H1 (cell line): ENCODE data around the gene URM1. TPM values are rescaled to one million over a fixed set of nuclear protein-coding genes. Genes with fewer than 3 reads are reported as not detected.

Experiments used
- CTCF ChIA-PET: fragments of 300-600 bp; sonication (Branson Sonifier 250); formaldehyde crosslinking; loops from one replicate; lab custom pipeline; 2021; ENCODE audit not compliant: partially characterized antibody; lab: Charles Lee
- POLR2A ChIA-PET: fragments of 300-600 bp; sonication (Branson Sonifier 250); formaldehyde crosslinking; loops from one replicate; lab custom pipeline; 2021; ENCODE audit warnings: inconsistent platforms; ENCODE audit not compliant: partially characterized antibody; lab: Charles Lee
- DNase-seq, 2 experiments: peaks; one replicate each; pipeline versions ENCODE4 v3.0.0 to v3.0.0-alpha.2; 2010 to 2022; ENCODE audit warnings: low spot score in 2 of 2, low read depth in 1 of 2, mixed read lengths in 1 of 2
- FAIRE-seq: peaks from 2 replicates; lab custom pipeline; 2011; peaks lifted over from hg19 to GRCh38; lab: Jason Lieb, UNC
- H2AFZ ChIP-seq: 2 replicates; pipeline ENCODE4 v1.8.1; 2012; ENCODE audit warnings: low read length, inconsistent platforms
- H2AK5ac ChIP-seq: 2 replicates; pipeline ENCODE4 v1.6.1; 2013; ENCODE audit warnings: low read depth, low read length
- H2BK120ac ChIP-seq: replicated peaks from 2 replicates; pipeline ENCODE3; 2013; ENCODE audit warnings: low read depth, low read length, inconsistent platforms
- H2BK12ac ChIP-seq: 2 replicates; pipeline ENCODE4 v1.6.1; 2013; ENCODE audit warnings: low read depth, low read length
- H2BK15ac ChIP-seq: 2 replicates; pipeline ENCODE4 v1.6.1; 2013; ENCODE audit warnings: low read length
- H2BK20ac ChIP-seq: 2 replicates; pipeline ENCODE4 v1.6.1; 2013; ENCODE audit warnings: low read length
- H2BK5ac ChIP-seq: 2 replicates; pipeline ENCODE4 v1.6.1; 2013; ENCODE audit warnings: low read depth, low read length
- H3K14ac ChIP-seq: 2 replicates; pipeline ENCODE4 v1.6.1; 2013; ENCODE audit warnings: inconsistent platforms; ENCODE audit not compliant: insufficient read length
- H3K18ac ChIP-seq: 2 replicates; pipeline ENCODE4 v1.6.1; 2013; ENCODE audit warnings: low read length; ENCODE audit errors: extremely low read depth
- H3K23ac ChIP-seq: 2 replicates; pipeline ENCODE4 v1.6.1; 2013; ENCODE audit warnings: inconsistent platforms; ENCODE audit not compliant: insufficient read length
- H3K23me2 ChIP-seq: 2 replicates; pipeline ENCODE4 v1.6.1; 2013; ENCODE audit warnings: low read depth, low read length
- H3K27ac ChIP-seq: 2 replicates; pipeline ENCODE4 v1.6.1; 2011; ENCODE audit warnings: low read depth, low read length, inconsistent platforms
- H3K27me3 ChIP-seq, 4 experiments: replicated peaks in 1 of 4; 1 replicate in 1 of 4; 2 replicates in 3 of 4; pipeline versions ENCODE4 v1.6.1 to v1.8.1; 2011 to 2013; ENCODE audit warnings: low read length in 3 of 4, mild to moderate bottlenecking in 3 of 4, inconsistent platforms in 2 of 4, mixed read lengths in 2 of 4, moderate library complexity in 1 of 4; ENCODE audit not compliant: control insufficient read depth in 3 of 4, insufficient read depth in 3 of 4; ENCODE audit errors: extremely low read depth in 1 of 4
- H3K36me3 ChIP-seq, 4 experiments: 2 replicates each; pipeline versions ENCODE4 v1.6.1 to v1.8.1; 2011 to 2013; ENCODE audit warnings: mild to moderate bottlenecking in 4 of 4, low read length in 3 of 4, moderate library complexity in 2 of 4, control low read depth in 1 of 4, inconsistent platforms in 1 of 4; ENCODE audit not compliant: insufficient read depth in 4 of 4, control insufficient read depth in 2 of 4
- H3K4ac ChIP-seq: replicated peaks from 2 replicates; pipeline ENCODE3; 2013; ENCODE audit warnings: low read length, low read depth, mixed read lengths, inconsistent platforms; ENCODE audit not compliant: insufficient read length
- H3K4me1 ChIP-seq, 4 experiments: replicated peaks in 1 of 4; 1 replicate in 1 of 4; 2 replicates in 3 of 4; pipeline versions ENCODE4 v1.6.1 to v1.8.1; 2011 to 2013; ENCODE audit warnings: low read length in 3 of 4, inconsistent platforms in 2 of 4, mixed read lengths in 1 of 4; ENCODE audit not compliant: insufficient read depth in 4 of 4, control insufficient read depth in 3 of 4
- H3K4me2 ChIP-seq, 2 experiments: 2 replicates each; pipeline versions ENCODE4 v1.6.1 to v1.8.1; 2011 to 2013; ENCODE audit warnings: low read depth in 2 of 2, low read length in 2 of 2, control low read depth in 1 of 2, inconsistent platforms in 1 of 2, mild to moderate bottlenecking in 1 of 2; ENCODE audit not compliant: insufficient read depth in 1 of 2
- H3K4me3 ChIP-seq, 4 experiments: fragments of 200-600, 300-600 bp in 1 of 4; sonication (generic), shearing (Covaris generic), sonication (Bioruptor Twin) in 1 of 4; 2 replicates each; pipeline versions ENCODE4 v1.5.1 to v1.8.1; 2011 to 2016; ENCODE audit warnings: low read length in 4 of 4, low read depth in 3 of 4, control low read depth in 2 of 4, inconsistent platforms in 2 of 4, mild to moderate bottlenecking in 2 of 4, mixed read lengths in 1 of 4, moderate library complexity in 1 of 4; ENCODE audit not compliant: insufficient read depth in 2 of 4; ENCODE audit errors: extremely low read depth in 1 of 4
- H3K56ac ChIP-seq: replicated peaks from 2 replicates; pipeline ENCODE3; 2013; ENCODE audit warnings: low read depth, mild to moderate bottlenecking, mixed read lengths, low read length, inconsistent platforms; ENCODE audit not compliant: insufficient read length
- H3K79me1 ChIP-seq: 2 replicates; pipeline ENCODE4 v1.6.1; 2013; ENCODE audit warnings: low read depth, low read length, control low read depth
- H3K79me2 ChIP-seq, 2 experiments: 2 replicates each; pipeline versions ENCODE4 v1.6.1 to v1.8.1; 2012 to 2013; ENCODE audit warnings: low read length in 2 of 2, mild to moderate bottlenecking in 2 of 2, inconsistent platforms in 1 of 2; ENCODE audit not compliant: insufficient read depth in 2 of 2, control insufficient read depth in 1 of 2
- H3K9ac ChIP-seq, 4 experiments: replicated peaks in 1 of 4; 1 replicate in 1 of 4; 2 replicates in 3 of 4; pipeline versions ENCODE4 v1.6.1 to v1.8.1; 2011 to 2013; ENCODE audit warnings: low read depth in 3 of 4, low read length in 3 of 4, control low read depth in 2 of 4, mild to moderate bottlenecking in 2 of 4, moderate library complexity in 2 of 4, inconsistent platforms in 1 of 4; ENCODE audit errors: extremely low read depth in 1 of 4
- H3K9me3 ChIP-seq, 2 experiments: 2 replicates each; pipeline versions ENCODE4 v1.6.1 to v1.8.1; 2012 to 2013; ENCODE audit warnings: mild to moderate bottlenecking in 2 of 2, moderate library complexity in 2 of 2, control low read depth in 1 of 2, inconsistent platforms in 1 of 2, low read depth in 1 of 2, low read length in 1 of 2, mixed read lengths in 1 of 2; ENCODE audit not compliant: insufficient read depth in 2 of 2
- H4K20me1 ChIP-seq, 2 experiments: replicated peaks in 1 of 2; 2 replicates each; pipeline versions ENCODE3 to v1.8.1; 2011 to 2013; ENCODE audit warnings: inconsistent platforms in 2 of 2, low read length in 2 of 2, mild to moderate bottlenecking in 1 of 2; ENCODE audit not compliant: insufficient read depth in 2 of 2, control insufficient read depth in 1 of 2
- H4K5ac ChIP-seq: 2 replicates; pipeline ENCODE4 v1.6.1; 2013; ENCODE audit warnings: low read length, low read depth, mixed read lengths, inconsistent platforms; ENCODE audit not compliant: insufficient read length
- H4K8ac ChIP-seq: 2 replicates; pipeline ENCODE4 v1.8.0; 2013; ENCODE audit warnings: mild to moderate bottlenecking, moderate library complexity, low read length, inconsistent platforms; ENCODE audit not compliant: insufficient read depth; ENCODE audit errors: extremely low read depth
- H4K91ac ChIP-seq: replicated peaks from 2 replicates; pipeline ENCODE3; 2013; ENCODE audit warnings: low read length, mixed read lengths, inconsistent platforms; ENCODE audit not compliant: insufficient read length
- CHD2 ChIP-seq: IDR thresholded peaks from 2 replicates; pipeline ENCODE4 v1.6.1; 2012; ENCODE audit warnings: low read length, improper control_type of control experiment
- HDAC6 ChIP-seq: IDR thresholded peaks from one replicate; pipeline ENCODE4 v1.7.1; 2012; ENCODE audit warnings: low read depth, mild to moderate bottlenecking, inconsistent platforms, low read length, moderate library complexity
- RNF2 ChIP-seq: fragments of 200-900, 300-1000 bp; sonication (generic); IDR thresholded peaks from 2 replicates; pipeline ENCODE4 v1.7.1; 2016; ENCODE audit warnings: borderline replicate concordance, low read depth, mild to moderate bottlenecking, antibody characterized with exemption, low read length; ENCODE audit not compliant: poor library complexity, severe bottlenecking; ENCODE audit errors: missing control alignments
- SP4 ChIP-seq: IDR thresholded peaks from 2 replicates; pipeline ENCODE4 v1.6.1; 2012; ENCODE audit warnings: low read length, inconsistent platforms
- WGBS, 2 experiments: shearing (Covaris generic) in 1 of 2; methylation state at CpG; one replicate each; pipeline versions ENCODE4 v1.1.6 to v1.1.7; 2013 to 2015; ENCODE audit warnings: low lambda C conversion rate in 2 of 2, mixed read lengths in 2 of 2, inconsistent platforms in 1 of 2, low coverage in 1 of 2, missing lambda C conversion rate in 1 of 2; ENCODE audit not compliant: insufficient replicate concordance in 2 of 2, insufficient coverage in 1 of 2, insufficient read length in 1 of 2; ENCODE audit errors: extremely low coverage in 1 of 2, missing lambda C conversion rate in 1 of 2; 5-methylcytosine and 5-hydroxymethylcytosine counted together
- polyA plus RNA-seq, 7 experiments: library from polyadenylated mRNA; depleted of rRNA in 3 of 7; stranded (reverse) in 5 of 7; unstranded in 2 of 7; fragments of >200 nt in 5 of 7; fragments of 200-250 nt in 2 of 7; gene quantifications; 1 replicate in 5 of 7; 2 replicates in 1 of 7; 4 replicates in 1 of 7; pipeline versions ENCODE4 v1.2.1 to v1.2.3, GENCODE V29; 2011 to 2013; ENCODE audit warnings: missing spikeins in 2 of 7, mixed read lengths in 2 of 7
- total RNA-seq: library from RNA; stranded (reverse); fragmentation: NEBNext Ultra II Directional; extraction: Animal tissue kit (Norgen Biotek cat#: 25700); gene quantifications from 2 replicates; pipeline ENCODE4 v1.2.1, GENCODE V29; 2021

URM1 gene
- total and polyA plus RNA-seq, 2 of the 8 experiments (the other 6 are each of a cell fraction or from before 2014, with no cell fraction given) = 58.3 to 62.3 TPM

GRCh38 chr9:128429513-128430086 is 58.4 kb downstream of the URM1 start:
- CTCF ChIA-PET = interaction anchor here (0.6 to 1.6 kb wide), 15 partner anchors 9 to 135 kb away, joined by 3 to 7 read pairs (median 3); no protein-coding TSS in a partner anchor
- Histone ChIP-seq H2AK5ac (no peak overlapping the region), H3K27ac (no peak overlapping the region)

More at GRCh38 chr9:128429513-128430086, 58.4 kb downstream of the URM1 start:
- TF ChIP-seq HDAC6 (no peak), RNF2 (no peak), CHD2 (no peak), SP4 (no peak)
- Histone ChIP-seq H3K79me2 (no peaks in the 10 kb centered on the region), H2AFZ (no peak overlapping the region), H4K5ac (no peak overlapping the region), H4K91ac (no peak overlapping the region), H2BK120ac (no peak overlapping the region), H4K20me1 (no peaks in the 10 kb centered on the region), H3K36me3 (no peaks in the 10 kb centered on the region), H3K18ac (no peak overlapping the region), H3K4me2 (no peak overlapping the region), H3K9me3 (no peaks in the 10 kb centered on the region), H3K9ac (no peak overlapping the region), H2BK5ac (no peak overlapping the region), H3K79me1 (no peaks in the 10 kb centered on the region), H3K23me2 (no peaks in the 10 kb centered on the region), H3K27me3 (no peaks in the 10 kb centered on the region), H3K4ac (no peak overlapping the region), H3K56ac (no peak overlapping the region), H3K4me3 (no peak overlapping the region), H3K14ac (no peak overlapping the region), H3K4me1 (peaks cover 0 to 6% (median 0%) of the 10 kb centered on the region in 4 experiments; a peak in 2 of 7 replicates), H3K23ac (no peak overlapping the region), H2BK15ac (no peak overlapping the region), H2BK12ac (no peak overlapping the region), H4K8ac (no peak overlapping the region), H2BK20ac (no peak overlapping the region)
- DNase-seq (no peak), FAIRE-seq (no peak)
- POLR2A ChIA-PET = interaction anchor here (0.6 to 0.8 kb wide), 2 partner anchors 65 to 857 kb away, joined by 3 to 4 read pairs; no protein-coding TSS in a partner anchor
- 91% methylated on average over 13 of the region's 13 CpGs; no CpG with 5 or more reads in 1 of the 2 experiments for WGBS, 2 experiments
